Astrocyte (in vitro differentiated cells and primary cell): ENCODE data around the gene SYVN1.

Experiments
- CTCF ChIP-seq: IDR thresholded peaks from 2 replicates; pipeline ENCODE4 v1.5.1; 2011; ENCODE audit warnings: low read depth, mild to moderate bottlenecking, inconsistent platforms, low read length, moderate library complexity; ENCODE audit not compliant: insufficient read depth
- EZH2 ChIP-seq: IDR thresholded peaks from 2 replicates; pipeline ENCODE4 v1.6.1; 2012; ENCODE audit warnings: mild to moderate bottlenecking, low read length, inconsistent platforms; ENCODE audit not compliant: insufficient read depth

DNA sequence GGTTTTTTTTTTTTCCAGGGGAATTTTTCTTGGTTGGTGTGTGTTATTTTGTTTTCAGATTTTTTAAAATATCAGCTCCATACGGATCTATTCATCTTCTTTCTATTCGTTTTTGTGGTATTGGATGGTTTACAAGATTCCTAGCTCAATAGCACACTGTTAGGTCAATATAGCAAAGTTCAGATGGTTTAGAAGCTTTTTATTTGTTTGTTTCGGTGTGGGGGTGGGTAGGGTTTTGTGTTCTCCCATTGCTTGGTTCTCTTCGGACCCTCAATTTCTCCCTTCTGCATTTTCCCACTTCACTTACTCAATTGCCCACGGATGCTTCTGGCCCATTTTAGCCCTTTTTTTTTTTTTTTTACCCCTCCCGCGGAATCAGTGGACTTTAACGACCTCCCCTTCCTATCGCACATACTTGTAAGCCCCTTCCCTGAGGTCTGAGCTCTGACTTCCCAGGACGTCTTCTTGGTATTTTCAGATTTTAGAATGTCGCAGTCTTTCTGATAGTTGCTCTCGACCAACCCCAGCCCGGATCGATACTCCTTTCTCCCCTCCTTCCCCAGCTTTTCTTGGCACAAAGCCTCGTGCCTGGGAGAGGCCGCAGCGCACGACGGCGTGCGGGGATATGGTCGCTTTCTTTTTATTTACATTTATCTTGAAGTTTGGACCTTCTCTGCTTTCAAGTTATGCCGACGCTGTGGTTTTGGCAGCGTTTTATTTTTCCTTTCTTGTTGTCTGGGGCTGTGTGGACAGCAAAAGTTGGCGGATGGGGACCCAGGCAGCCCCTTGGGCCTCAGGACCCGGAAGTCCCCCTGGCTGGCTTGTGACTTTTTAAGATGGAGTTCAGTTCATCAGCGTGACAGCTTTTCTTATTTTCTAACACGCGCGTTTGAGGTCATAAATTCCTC lies 31.3 kb upstream of the SYVN1 start:
- TF ChIP-seq CTCF: no peak
- no peak for TF ChIP-seq EZH2
